ENCODE results near the gene MED9. TPM values are rescaled to one million over a fixed set of nuclear protein-coding genes. Genes with fewer than 3 reads are reported as not detected.
"Not testable (repeated sequence)": the region's sequence is repeated elsewhere in the genome, so short reads cannot be mapped to it uniquely, and the experiment has no call there.

MED9 gene
- polyA plus RNA-seq, 1 experiment: 11.7 TPM

DNA sequence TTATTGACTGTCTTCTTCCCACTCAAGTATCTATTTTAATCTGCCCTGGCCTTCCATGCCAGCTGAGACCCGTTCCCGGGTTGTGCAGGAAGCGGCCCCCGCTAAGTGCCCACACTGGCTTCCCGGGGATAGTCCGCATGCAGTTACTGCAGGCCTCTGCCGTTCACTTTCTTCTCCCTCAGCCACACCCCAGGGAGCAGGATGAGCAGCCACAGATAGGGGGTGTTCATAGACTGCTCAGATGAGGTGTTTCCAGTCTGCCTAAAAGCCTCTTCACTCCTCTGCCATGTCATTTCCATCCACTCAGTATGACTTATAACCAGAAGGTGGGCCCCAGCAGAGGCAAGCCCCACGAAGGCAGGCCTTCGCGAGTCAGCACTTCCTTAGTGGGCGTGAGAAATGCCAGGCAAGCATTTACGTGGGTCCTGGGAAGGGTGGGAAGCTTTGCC lies 7.7 kb downstream of the MED9 start:
- CTCF ChIA-PET: interaction anchor here (0.6 to 1.4 kb wide), 2 partner anchors 84 to 127 kb away, joined by 3 to 4 read pairs; no protein-coding TSS in a partner anchor
- POLR2A ChIA-PET: no interaction called here

DNA sequence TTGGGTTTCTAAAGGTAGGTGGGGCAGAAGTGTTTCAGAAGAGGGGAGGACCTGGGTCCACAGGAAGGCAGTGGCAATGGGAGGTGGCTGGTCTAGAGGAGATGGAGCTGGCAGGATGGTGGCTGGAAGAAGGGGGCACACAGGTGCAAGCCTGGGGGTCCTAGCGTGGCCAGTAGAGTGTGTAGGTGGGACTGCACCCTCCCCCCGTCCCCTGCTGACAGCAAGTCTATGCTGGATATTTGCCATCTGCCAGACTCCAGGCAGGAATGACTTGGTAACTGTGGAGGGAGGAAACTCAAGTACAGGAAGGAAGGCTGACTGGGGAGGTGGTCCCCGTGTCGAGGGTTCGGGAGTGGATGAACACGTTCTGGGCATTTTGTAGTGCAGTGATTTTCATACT lies 8.6 kb downstream of the MED9 start:
- POLR2A ChIA-PET: no interaction called here
- CTCF ChIA-PET: no interaction called here
- H3K36me3 ChIP-seq (ENCODE audit: control insufficient read depth, insufficient read depth, low read length): peaks cover 1% of the 10 kb centered on the region; the same call in 1 of the 2 replicates
- TF ChIP-seq, protein P1, sequence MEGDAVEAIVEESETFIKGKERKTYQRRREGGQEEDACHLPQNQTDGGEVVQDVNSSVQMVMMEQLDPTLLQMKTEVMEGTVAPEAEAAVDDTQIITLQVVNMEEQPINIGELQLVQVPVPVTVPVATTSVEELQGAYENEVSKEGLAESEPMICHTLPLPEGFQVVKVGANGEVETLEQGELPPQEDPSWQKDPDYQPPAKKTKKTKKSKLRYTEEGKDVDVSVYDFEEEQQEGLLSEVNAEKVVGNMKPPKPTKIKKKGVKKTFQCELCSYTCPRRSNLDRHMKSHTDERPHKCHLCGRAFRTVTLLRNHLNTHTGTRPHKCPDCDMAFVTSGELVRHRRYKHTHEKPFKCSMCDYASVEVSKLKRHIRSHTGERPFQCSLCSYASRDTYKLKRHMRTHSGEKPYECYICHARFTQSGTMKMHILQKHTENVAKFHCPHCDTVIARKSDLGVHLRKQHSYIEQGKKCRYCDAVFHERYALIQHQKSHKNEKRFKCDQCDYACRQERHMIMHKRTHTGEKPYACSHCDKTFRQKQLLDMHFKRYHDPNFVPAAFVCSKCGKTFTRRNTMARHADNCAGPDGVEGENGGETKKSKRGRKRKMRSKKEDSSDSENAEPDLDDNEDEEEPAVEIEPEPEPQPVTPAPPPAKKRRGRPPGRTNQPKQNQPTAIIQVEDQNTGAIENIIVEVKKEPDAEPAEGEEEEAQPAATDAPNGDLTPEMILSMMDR (IDR thresholded peaks at IDR 0.05; ENCODE audit: insufficient read depth, low read depth, low read length): no peak
- no peak overlapping the region for H3K4me3 ChIP-seq (ENCODE audit: low read depth, low read length)
- no peak for DNase-seq (ENCODE audit: low read depth)
- no peaks in the 10 kb centered on the region for H3K27me3 ChIP-seq (ENCODE audit: control insufficient read depth, insufficient read depth, low read length)

More for the DNA sequence above, 7.7 kb downstream of the MED9 start:
- TF ChIP-seq, protein P1 (IDR thresholded peaks at IDR 0.05; ENCODE audit: insufficient read depth, low read depth, low read length): no peak
- H3K27me3 ChIP-seq (ENCODE audit: control insufficient read depth, insufficient read depth, low read length): no peaks in the 10 kb centered on the region
- 0 out of 2 replicates have a peak, but pooled peaks cover 1% of the 10 kb centered on the region for H3K36me3 ChIP-seq (ENCODE audit: control insufficient read depth, insufficient read depth, low read length)
- no peak overlapping the region for H3K4me3 ChIP-seq (ENCODE audit: low read depth, low read length)
- no peak for DNase-seq (ENCODE audit: low read depth)

DNA sequence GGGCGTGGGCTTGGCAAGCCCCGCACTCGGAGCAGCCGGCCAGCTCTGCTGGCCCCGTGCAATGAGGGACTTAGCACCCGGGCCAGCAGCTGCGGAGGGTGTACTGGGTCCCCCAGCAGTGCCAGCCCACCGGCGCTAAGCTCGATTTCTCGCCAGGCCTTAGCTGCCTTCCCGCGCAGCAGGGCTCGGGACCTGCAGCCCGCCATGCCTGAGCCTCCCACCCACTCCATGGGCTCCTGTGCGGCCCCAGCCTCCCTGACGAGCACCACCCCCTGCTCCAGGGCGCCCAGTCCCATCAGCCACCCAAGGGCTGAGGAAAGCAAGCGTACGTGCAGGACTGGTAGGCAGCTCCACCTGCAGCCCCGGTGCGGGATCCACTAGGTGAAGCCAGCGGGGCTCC lies 9.6 kb downstream of the MED9 start:
- H3K27me3 ChIP-seq (ENCODE audit: control insufficient read depth, insufficient read depth, low read length); DNase-seq (ENCODE audit: low read depth); H3K36me3 ChIP-seq (ENCODE audit: control insufficient read depth, insufficient read depth, low read length); CTCF ChIA-PET; H3K4me3 ChIP-seq (ENCODE audit: low read depth, low read length); POLR2A ChIA-PET: not testable (repeated sequence)

DNA sequence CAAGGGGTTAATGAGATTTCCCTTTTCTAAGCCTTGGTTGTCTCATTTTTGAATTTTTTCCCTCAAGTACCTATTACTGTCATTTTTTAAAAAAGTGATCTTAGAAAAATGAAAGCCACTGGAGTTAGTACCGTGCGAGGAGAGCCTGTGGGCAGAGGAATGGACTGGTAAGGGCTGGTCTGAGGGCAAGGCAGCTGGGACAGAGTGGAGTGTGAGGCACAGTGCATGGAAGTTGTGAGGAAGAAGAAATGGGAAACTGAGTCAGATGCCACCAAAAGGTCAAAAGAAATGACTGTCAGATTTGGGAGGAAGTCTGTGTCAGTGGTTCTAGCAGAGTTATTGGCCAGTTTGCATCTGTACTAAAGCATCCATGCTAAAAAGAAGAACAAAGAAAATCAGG lies 11.2 kb downstream of the MED9 start:
- TF ChIP-seq, protein P1 (IDR thresholded peaks at IDR 0.05; ENCODE audit: insufficient read depth, low read depth, low read length): no peak
- CTCF ChIA-PET: no interaction called here
- DNase-seq (ENCODE audit: low read depth): no peak
- POLR2A ChIA-PET: no interaction called here
- H3K4me3 ChIP-seq (ENCODE audit: low read depth, low read length): no peak overlapping the region
- peaks cover 8% of the 10 kb centered on the region for H3K36me3 ChIP-seq (ENCODE audit: control insufficient read depth, insufficient read depth, low read length)
- H3K27me3 ChIP-seq (ENCODE audit: control insufficient read depth, insufficient read depth, low read length): no peaks in the 10 kb centered on the region

DNA sequence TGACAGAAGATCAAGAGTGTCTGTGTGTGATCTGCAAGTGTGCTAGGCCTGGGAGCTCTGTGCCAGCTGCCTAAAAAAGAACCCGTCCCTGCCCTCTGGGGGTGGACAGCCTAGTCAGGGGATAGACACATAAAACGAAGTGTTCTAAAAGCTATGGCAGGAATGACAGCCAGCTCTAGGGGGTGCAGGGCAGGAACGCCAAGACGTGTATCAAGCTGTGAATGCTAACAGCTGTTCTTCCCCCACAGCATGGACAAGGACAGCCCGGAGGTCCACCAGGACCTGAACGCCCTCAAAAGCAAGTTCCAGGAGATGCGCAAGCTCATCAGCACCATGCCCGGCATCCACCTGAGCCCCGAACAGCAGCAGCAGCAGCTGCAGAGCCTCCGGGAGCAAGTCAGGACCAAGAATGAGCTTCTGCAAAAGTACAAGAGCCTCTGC lies 14.3 kb downstream of the MED9 start:
- ChIA-PET POLR2A (interaction anchor here (0.5 kb wide), 1 partner anchor 158 kb away, joined by 7 read pairs; no protein-coding TSS in a partner anchor), CTCF (interaction anchor here (0.6 to 4.3 kb wide), 7 partner anchors 21 to 152 kb away, joined by 3 to 18 read pairs (median 4); no protein-coding TSS in a partner anchor)
- TF ChIP-seq, protein P1 (IDR thresholded peaks at IDR 0.05; ENCODE audit: insufficient read depth, low read depth, low read length): no peak
- peaks cover 7% of the 10 kb centered on the region for H3K36me3 ChIP-seq (ENCODE audit: control insufficient read depth, insufficient read depth, low read length)
- H3K4me3 ChIP-seq (ENCODE audit: low read depth, low read length): no peak overlapping the region
- no peaks in the 10 kb centered on the region for H3K27me3 ChIP-seq (ENCODE audit: control insufficient read depth, insufficient read depth, low read length)
- DNase-seq (ENCODE audit: low read depth): no peak

DNA sequence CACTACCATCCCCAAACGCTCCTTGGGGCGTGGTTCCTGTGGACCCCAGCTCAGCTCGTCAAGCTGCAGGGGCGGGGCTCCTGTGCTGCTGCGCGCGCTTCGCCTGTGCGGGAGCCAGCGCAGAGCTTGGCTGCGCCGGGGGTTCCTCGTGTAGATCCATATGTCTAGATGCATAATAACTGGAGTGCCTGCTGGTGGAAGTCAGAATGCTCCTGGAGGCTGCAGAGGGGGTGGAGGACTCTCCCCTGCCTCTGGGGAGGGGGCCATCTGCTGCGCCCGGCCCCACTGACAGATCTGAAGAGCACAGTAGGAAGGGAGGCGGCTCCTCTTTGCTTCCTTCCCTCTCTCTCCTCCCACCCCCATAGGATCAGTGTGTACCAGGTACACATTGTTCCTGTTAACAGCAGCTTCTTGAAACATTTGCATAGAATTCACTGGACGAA lies 14.8 kb downstream of the MED9 start:
- peaks cover 7% of the 10 kb centered on the region for H3K36me3 ChIP-seq (ENCODE audit: control insufficient read depth, insufficient read depth, low read length)
- DNase-seq (ENCODE audit: low read depth): no peak
- ChIA-PET POLR2A (interaction anchor here (0.5 kb wide), 1 partner anchor 158 kb away, joined by 7 read pairs; no protein-coding TSS in a partner anchor), CTCF (interaction anchor here (0.6 to 4.3 kb wide), 7 partner anchors 20 to 151 kb away, joined by 3 to 18 read pairs (median 4); no protein-coding TSS in a partner anchor)
- TF ChIP-seq, protein P1 (IDR thresholded peaks at IDR 0.05; ENCODE audit: insufficient read depth, low read depth, low read length): no peak
- no peak overlapping the region for H3K4me3 ChIP-seq (ENCODE audit: low read depth, low read length)
- H3K27me3 ChIP-seq (ENCODE audit: control insufficient read depth, insufficient read depth, low read length): no peaks in the 10 kb centered on the region

Measured in BJ (cell line).